ENCODE measurements around the gene ASS1. TPM values are rescaled to one million over a fixed set of nuclear protein-coding genes. Genes with fewer than 3 reads are reported as not detected.
A peak's percentile ranks its signal among the peaks of the same experiment; 100 is the strongest.

ASS1 gene
- total RNA-seq, 1 experiment from 2014 or later = 255 TPM

- ChIA-PET POLR2A (ENCODE audit: unreplicated experiment) (no interaction called here), CTCF (no interaction called here)
- H3K4me2 ChIP-seq = no peak overlapping the region
- no peaks in the 10 kb centered on the region for H4K20me1 ChIP-seq (ENCODE audit: insufficient read depth)
- no peaks in the 10 kb centered on the region for H3K36me3 ChIP-seq (ENCODE audit: low read depth)
- TF ChIP-seq CTCF (conservative IDR thresholded peaks at IDR 0.05) (no peak; the same call in 1 of the 2 replicates), EZH2 (IDR thresholded peaks at IDR 0.05; ENCODE audit: low read depth) (no peak)
- H3K9me2 ChIP-seq (ENCODE audit: insufficient read depth) = no peaks in the 10 kb centered on the region
- no peaks in the 10 kb centered on the region for H3K27me3 ChIP-seq (ENCODE audit: insufficient read depth, low read depth)
- no peak overlapping the region for H2AFZ ChIP-seq
- 0 out of 2 replicates have a peak, but pooled peaks cover under 1% of the 10 kb centered on the region for H3K4me1 ChIP-seq (replicated peaks; ENCODE audit: insufficient read depth)
- intact Hi-C loops (cut with micrococcal nuclease; ENCODE audit: unreplicated experiment) = no loop called here
- no peak overlapping the region for H3K4me3 ChIP-seq
- no peaks in the 10 kb centered on the region; the same call in 1 of the 2 replicates for H3F3A ChIP-seq (ENCODE audit: insufficient read depth, low read depth)
- DNase-seq = peak in 1 of 2 experiments; percentile 45
- no TSS peak for BruUV-seq (replicated peaks)
- no peak overlapping the region for H3K27ac ChIP-seq
- no peaks in the 10 kb centered on the region; the same call in 1 of the 2 replicates for H3K9me3 ChIP-seq (ENCODE audit: insufficient read depth, low read depth)
- H3K79me2 ChIP-seq (ENCODE audit: low read depth) = no peaks in the 10 kb centered on the region
Measured at GRCh38 chr9:130432362-130432761, 12.4 kb upstream of the ASS1 start.

GRCh38 chr9:130432796-130433167 is 12.0 kb upstream of the ASS1 start:
- no peak overlapping the region for H3K27ac ChIP-seq
- H3K4me2 ChIP-seq = peak overlapping the region; percentile 53; the same call in 1 of the 2 replicates
- H2AFZ ChIP-seq = no peak overlapping the region
- peak in 1 of 2 experiments; percentile 60 for DNase-seq
- no peaks in the 10 kb centered on the region; the same call in 1 of the 2 replicates for H3K9me3 ChIP-seq (ENCODE audit: insufficient read depth, low read depth)
- intact Hi-C loops (cut with micrococcal nuclease; ENCODE audit: unreplicated experiment) = no loop called here
- no peak overlapping the region for H3K4me3 ChIP-seq
- H3K79me2 ChIP-seq (ENCODE audit: low read depth) = no peaks in the 10 kb centered on the region
- no peaks in the 10 kb centered on the region for H3K27me3 ChIP-seq (ENCODE audit: insufficient read depth, low read depth)
- ChIA-PET CTCF (interaction anchor here (0.5 kb wide), 1 partner anchor 156 kb away, joined by 5 read pairs; no protein-coding TSS in a partner anchor), POLR2A (ENCODE audit: unreplicated experiment) (no interaction called here)
- TF ChIP-seq CTCF (conservative IDR thresholded peaks at IDR 0.05) (no peak), EZH2 (IDR thresholded peaks at IDR 0.05; ENCODE audit: low read depth) (no peak)
- no TSS peak for BruUV-seq (replicated peaks)
- H3K9me2 ChIP-seq (ENCODE audit: insufficient read depth) = no peaks in the 10 kb centered on the region
- no peaks in the 10 kb centered on the region for H3K4me1 ChIP-seq (replicated peaks; ENCODE audit: insufficient read depth)
- no peaks in the 10 kb centered on the region; the same call in 1 of the 2 replicates for H3F3A ChIP-seq (ENCODE audit: insufficient read depth, low read depth)
- H3K36me3 ChIP-seq (ENCODE audit: low read depth) = no peaks in the 10 kb centered on the region
- H4K20me1 ChIP-seq (ENCODE audit: insufficient read depth) = no peaks in the 10 kb centered on the region

GRCh38 chr9:130433168-130433946 is 11.4 kb upstream of the ASS1 start:
- TF ChIP-seq CTCF (conservative IDR thresholded peaks at IDR 0.05) = peak; percentile 37; the same call in 1 of the 2 replicates
- TF ChIP-seq EZH2 (IDR thresholded peaks at IDR 0.05; ENCODE audit: low read depth) = no peak
- H3K4me3 ChIP-seq = peak overlapping the region; percentile 21; the same call in 1 of the 2 replicates
- no peaks in the 10 kb centered on the region for H3K36me3 ChIP-seq (ENCODE audit: low read depth)
- H3F3A ChIP-seq (ENCODE audit: insufficient read depth, low read depth) = no peaks in the 10 kb centered on the region; the same call in 1 of the 2 replicates
- H3K27ac ChIP-seq = no peak overlapping the region
- no peaks in the 10 kb centered on the region for H3K4me1 ChIP-seq (replicated peaks; ENCODE audit: insufficient read depth)
- H4K20me1 ChIP-seq (ENCODE audit: insufficient read depth) = no peaks in the 10 kb centered on the region
- peak in 1 of 2 experiments; percentile 63 for DNase-seq
- intact Hi-C loops (cut with micrococcal nuclease; ENCODE audit: unreplicated experiment) = no loop called here
- ChIA-PET CTCF (interaction anchor here (0.5 kb wide), 1 partner anchor 156 kb away, joined by 5 read pairs; no protein-coding TSS in a partner anchor), POLR2A (ENCODE audit: unreplicated experiment) (no interaction called here)
- H3K79me2 ChIP-seq (ENCODE audit: low read depth) = no peaks in the 10 kb centered on the region
- no peak overlapping the region for H2AFZ ChIP-seq
- no TSS peak for BruUV-seq (replicated peaks)
- no peaks in the 10 kb centered on the region; the same call in 1 of the 2 replicates for H3K9me3 ChIP-seq (ENCODE audit: insufficient read depth, low read depth)
- H3K27me3 ChIP-seq (ENCODE audit: insufficient read depth, low read depth) = no peaks in the 10 kb centered on the region
- peak overlapping the region; percentile 53; the same call in 1 of the 2 replicates for H3K4me2 ChIP-seq
- H3K9me2 ChIP-seq (ENCODE audit: insufficient read depth) = no peaks in the 10 kb centered on the region

Measured in PC-9 (cell line).